AG09309 (cell line): ENCODE results near the gene AK8.

Experiments used
- DNase-seq: peaks from one replicate; pipeline ENCODE4 v3.0.0-alpha.2; 2010; ENCODE audit warnings: low read depth
- H3K4me3 ChIP-seq: 2 replicates; pipeline ENCODE4 v1.5.1; 2011; ENCODE audit warnings: mild to moderate bottlenecking, low read depth, low read length, moderate library complexity; ENCODE audit not compliant: control insufficient read depth
- TF ChIP-seq, protein P1 (sequence below): IDR thresholded peaks from 2 replicates; pipeline ENCODE4 v1.5.1; 2011; ENCODE audit warnings: mild to moderate bottlenecking, low read depth, low read length, inconsistent platforms; ENCODE audit not compliant: insufficient read depth, control insufficient read depth; ENCODE audit errors: missing control alignments

The AK8 gene

DNA sequence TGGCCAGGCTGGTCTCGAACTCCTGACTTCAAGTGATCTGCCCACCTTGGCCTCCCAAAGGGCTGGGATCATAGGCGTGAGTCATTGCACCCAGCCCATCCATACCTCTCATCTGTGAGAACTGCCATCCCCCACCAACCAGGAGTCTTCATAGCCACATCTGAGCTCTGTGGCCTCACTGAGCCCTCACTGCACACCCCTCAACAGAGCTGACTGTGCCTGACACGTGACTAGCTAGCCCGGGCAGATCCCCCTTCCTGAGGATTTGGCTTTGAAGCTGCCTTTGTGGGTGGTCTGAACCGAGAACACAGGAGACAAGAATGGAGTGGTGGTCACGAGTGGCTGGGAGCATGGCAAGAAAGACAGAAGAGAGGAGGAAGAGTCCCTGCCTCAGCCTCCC lies 15.6 kb downstream of the AK8 start:
- H3K4me3 ChIP-seq = no peak overlapping the region
- TF ChIP-seq, protein P1, sequence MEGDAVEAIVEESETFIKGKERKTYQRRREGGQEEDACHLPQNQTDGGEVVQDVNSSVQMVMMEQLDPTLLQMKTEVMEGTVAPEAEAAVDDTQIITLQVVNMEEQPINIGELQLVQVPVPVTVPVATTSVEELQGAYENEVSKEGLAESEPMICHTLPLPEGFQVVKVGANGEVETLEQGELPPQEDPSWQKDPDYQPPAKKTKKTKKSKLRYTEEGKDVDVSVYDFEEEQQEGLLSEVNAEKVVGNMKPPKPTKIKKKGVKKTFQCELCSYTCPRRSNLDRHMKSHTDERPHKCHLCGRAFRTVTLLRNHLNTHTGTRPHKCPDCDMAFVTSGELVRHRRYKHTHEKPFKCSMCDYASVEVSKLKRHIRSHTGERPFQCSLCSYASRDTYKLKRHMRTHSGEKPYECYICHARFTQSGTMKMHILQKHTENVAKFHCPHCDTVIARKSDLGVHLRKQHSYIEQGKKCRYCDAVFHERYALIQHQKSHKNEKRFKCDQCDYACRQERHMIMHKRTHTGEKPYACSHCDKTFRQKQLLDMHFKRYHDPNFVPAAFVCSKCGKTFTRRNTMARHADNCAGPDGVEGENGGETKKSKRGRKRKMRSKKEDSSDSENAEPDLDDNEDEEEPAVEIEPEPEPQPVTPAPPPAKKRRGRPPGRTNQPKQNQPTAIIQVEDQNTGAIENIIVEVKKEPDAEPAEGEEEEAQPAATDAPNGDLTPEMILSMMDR = no peak
- DNase-seq = no peak

DNA sequence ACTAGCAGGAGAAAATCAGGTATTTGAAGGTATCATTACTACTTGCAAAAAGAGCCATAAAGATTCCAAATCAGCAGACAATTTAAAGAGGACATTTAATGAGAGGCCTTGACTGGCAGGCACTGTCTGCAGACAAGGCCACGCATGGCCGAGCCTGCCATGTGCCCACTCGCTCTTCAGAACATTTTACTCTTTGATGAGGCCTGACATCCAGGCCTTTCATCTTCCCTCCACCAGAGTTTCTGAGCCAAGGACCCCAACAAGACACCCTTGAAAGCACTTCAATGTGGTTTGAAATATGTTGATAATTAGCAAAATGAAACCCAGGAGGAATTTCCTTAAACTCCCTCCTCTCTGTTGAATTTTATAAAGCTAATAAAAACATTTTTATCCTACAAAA lies 16.4 kb downstream of the AK8 start:
- no peak overlapping the region for H3K4me3 ChIP-seq
- TF ChIP-seq, protein P1 = no peak
- DNase-seq = no peak

DNA sequence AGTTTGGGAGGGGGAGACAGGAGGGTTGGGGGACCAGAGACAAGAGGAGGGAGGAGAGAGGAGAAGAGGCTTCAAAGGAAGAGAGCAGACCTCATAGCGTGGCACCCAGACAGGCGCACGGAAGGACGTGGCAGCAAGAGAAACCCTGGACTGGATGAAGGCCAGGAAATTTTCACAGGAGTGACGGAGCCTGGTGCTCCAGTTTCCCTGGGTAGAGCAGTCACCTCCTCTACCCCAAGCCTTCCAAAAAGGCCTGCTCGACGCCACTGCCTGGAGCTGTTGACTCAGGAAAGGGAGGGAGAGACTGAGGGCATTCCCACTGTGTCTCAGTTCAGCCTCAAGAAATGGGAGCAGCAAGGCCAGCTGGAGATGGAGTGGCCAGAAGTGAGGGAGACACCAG lies 19.3 kb downstream of the AK8 start:
- TF ChIP-seq, protein P1 = no peak
- no peak overlapping the region for H3K4me3 ChIP-seq
- no peak for DNase-seq

DNA sequence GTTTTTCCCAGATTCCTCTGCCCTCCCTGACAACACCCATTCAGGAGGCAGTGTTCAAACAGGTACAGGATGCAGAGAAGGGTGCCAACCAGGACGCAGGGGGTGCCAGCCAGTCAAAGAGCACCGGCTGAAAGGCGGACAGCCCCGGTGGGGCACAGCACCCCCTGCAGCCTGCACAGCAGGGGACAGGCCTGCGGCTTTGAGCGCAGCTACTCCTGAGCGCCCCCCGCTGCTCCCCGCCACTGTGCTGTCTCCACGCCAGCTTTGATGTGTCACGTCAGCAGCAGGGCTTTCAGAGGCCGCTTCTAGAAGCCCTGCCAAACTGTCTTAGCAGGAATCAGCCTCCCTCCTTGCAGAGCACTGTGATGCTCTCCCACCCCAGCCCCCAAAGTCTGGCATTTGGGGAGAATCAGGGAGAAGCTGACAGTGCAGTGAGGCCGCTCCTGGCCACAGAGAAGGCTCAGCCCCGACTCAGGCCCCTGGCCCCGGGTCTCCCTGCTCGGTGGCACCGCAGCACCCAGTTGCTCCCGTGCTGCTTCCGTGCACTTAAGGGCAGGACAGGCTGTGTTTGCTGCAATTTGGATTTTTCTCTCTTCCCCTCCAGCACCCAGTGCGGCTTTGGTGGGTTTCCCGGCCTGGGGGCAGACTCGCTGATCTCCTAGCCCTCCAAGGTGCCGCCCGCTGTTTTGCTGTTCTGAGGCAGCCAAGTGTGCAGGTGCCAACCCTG lies 20.3 kb downstream of the AK8 start:
- no peak overlapping the region for H3K4me3 ChIP-seq
- DNase-seq = no peak
- TF ChIP-seq, protein P1 = no peak

DNA sequence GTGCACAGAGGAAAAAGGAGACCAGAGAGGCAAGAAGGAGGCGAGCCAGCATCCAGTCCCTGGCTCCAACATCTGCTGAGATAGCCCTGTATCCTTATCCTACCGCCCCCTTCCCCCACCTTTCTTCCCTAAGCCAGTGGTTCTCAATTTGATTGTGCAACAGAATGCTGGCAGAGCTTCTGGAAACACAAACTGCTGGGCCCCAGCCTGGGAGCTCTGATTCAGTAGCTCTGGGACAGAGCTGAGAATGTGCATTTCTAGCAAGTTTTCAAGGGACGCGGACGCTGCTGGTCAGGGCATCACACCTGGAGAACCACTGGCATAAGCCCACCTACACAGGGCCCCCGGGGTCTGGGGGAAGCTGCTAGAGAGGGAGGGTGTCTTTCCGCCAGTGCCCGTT lies 21.1 kb downstream of the AK8 start:
- H3K4me3 ChIP-seq = no peak overlapping the region
- TF ChIP-seq, protein P1 = no peak
- DNase-seq = peak; percentile 49

DNA sequence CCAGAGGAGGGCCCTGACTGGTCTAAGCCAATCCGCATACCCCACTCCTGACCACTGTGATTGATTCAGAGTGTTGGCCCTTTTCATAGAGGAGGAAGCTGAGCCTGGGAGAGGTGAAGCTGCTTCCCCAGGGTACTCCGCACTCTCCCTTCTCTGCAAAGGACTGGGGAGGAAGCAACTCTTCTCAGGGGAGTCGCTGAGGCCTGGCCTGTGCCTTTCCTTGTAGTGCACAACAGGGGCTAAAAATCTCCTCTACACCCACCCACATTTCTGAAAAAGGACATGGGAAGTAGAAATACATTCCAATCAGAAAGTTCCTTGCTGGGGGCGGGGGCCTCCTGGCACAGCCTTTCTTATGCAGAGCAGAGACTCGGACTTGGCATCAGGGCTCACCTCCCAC lies 22.2 kb downstream of the AK8 start:
- DNase-seq = no peak
- TF ChIP-seq, protein P1 = no peak

DNA sequence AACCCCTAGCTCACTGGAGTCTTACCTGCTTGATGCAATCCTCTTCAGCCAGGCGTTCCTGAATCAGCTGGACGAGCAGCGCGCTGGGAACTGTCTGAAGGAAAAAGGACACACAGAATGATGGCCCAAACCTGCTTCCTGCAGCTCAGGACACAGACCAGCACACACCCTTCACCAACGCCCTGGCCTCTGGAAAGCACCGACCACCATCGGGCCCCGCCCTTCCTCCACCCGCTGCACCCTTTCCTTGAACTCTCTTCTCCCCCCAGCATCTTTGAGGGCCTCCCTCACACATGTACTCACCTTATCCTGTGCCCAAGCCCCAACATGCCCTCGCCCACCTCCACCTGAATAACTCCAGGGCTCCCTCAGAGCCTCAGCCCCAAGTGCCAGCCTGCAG lies 23.3 kb downstream of the AK8 start:
- TF ChIP-seq, protein P1 = no peak
- H3K4me3 ChIP-seq = no peak overlapping the region
- no peak for DNase-seq

More for the DNA sequence above, 22.2 kb downstream of the AK8 start:
- no peak overlapping the region for H3K4me3 ChIP-seq
